GM12878 (cell line): Measurements from ENCODE around the gene ACSM6. TPM values are rescaled to one million over a fixed set of nuclear protein-coding genes. Genes with fewer than 3 reads are reported as not detected.

Experiments
- ATAC-seq: fragments of 200-7000 bp; cut with Tn5 transposase; 3 replicates; pipeline ENCODE4 v1.9.1; 2020; ENCODE audit warnings: mild to moderate bottlenecking, moderate library complexity
- BruUV-seq: library from RNA; stranded (reverse); fragments of 400-500 nt; replicated peaks from 2 replicates; lab custom pipeline; 2021; lab: Mats Ljungman, UMichigan
- CTCF ChIA-PET: fragments of 300-600 bp; sonication (Branson Sonifier 250); formaldehyde crosslinking; extraction: SDS; loops from one replicate; lab custom pipeline; 2021; ENCODE audit warnings: inconsistent platforms; lab: Yijun Ruan, JAX
- POLR2A ChIA-PET: fragments of 350-600 bp; formaldehyde crosslinking; extraction: SDS; loops from one replicate; lab custom pipeline; 2021; ENCODE audit warnings: inconsistent platforms; lab: Charles Lee
- RAD21 ChIA-PET: fragments of 300-600 bp; sonication (Branson Sonifier 250); formaldehyde crosslinking; loops from one replicate; lab custom pipeline; 2023; ENCODE audit warnings: antibody characterized with exemption; ENCODE audit not compliant: unreplicated experiment; lab: Charles Lee
- SMC1A ChIA-PET: fragments of 300-600 bp; sonication (Branson Sonifier 250); formaldehyde crosslinking; loops from one replicate; lab custom pipeline; 2023; ENCODE audit not compliant: unreplicated experiment, uncharacterized antibody; lab: Charles Lee
- DNase-seq: peaks from one replicate; pipeline ENCODE4 v3.0.0-alpha.2; 2011; ENCODE audit warnings: low read depth, low spot score
- FAIRE-seq: peaks from 3 replicates; lab custom pipeline; 2011; peaks lifted over from hg19 to GRCh38; lab: Jason Lieb, UNC
- H2AFZ ChIP-seq: 2 replicates; pipeline ENCODE4 v1.6.0; 2011; ENCODE audit warnings: low read depth, low read length, control low read depth; ENCODE audit not compliant: control insufficient read depth
- H3K27ac ChIP-seq: 2 replicates; pipeline ENCODE4 v1.5.1; 2011; ENCODE audit warnings: control low read depth; ENCODE audit not compliant: control insufficient read depth, insufficient read depth
- H3K27me3 ChIP-seq, 2 experiments: replicated peaks in 1 of 2; 2 replicates each; pipeline versions ENCODE4 v1.6.0 to v1.6.1; 2011; ENCODE audit warnings: low read length in 1 of 2; ENCODE audit not compliant: control insufficient read depth in 2 of 2, insufficient read depth in 2 of 2
- H3K36me3 ChIP-seq, 2 experiments: 2 replicates each; pipeline ENCODE4 v1.5.1; 2011; ENCODE audit warnings: low read length in 1 of 2; ENCODE audit not compliant: control insufficient read depth in 2 of 2, insufficient read depth in 2 of 2
- H3K4me1 ChIP-seq: 2 replicates; pipeline ENCODE4 v1.6.1; 2011; ENCODE audit warnings: mild to moderate bottlenecking, low read length, moderate library complexity, mixed read lengths; ENCODE audit not compliant: control insufficient read depth, insufficient read depth
- H3K4me2 ChIP-seq: 2 replicates; pipeline ENCODE4 v1.6.0; 2011; ENCODE audit warnings: control low read depth; ENCODE audit not compliant: control insufficient read depth, insufficient read depth
- H3K4me3 ChIP-seq: fragments of 200-600 bp; sonication (generic); 2 replicates; pipeline ENCODE4 v1.5.1; 2016
- H3K79me2 ChIP-seq: 2 replicates; pipeline ENCODE4 v1.6.0; 2011; ENCODE audit warnings: low read length; ENCODE audit not compliant: control insufficient read depth, insufficient read depth
- H3K9ac ChIP-seq: 2 replicates; pipeline ENCODE4 v1.8.0; 2011; ENCODE audit warnings: low read length, control low read depth, mixed read lengths; ENCODE audit not compliant: control insufficient read depth, insufficient read depth
- H3K9me3 ChIP-seq: replicated peaks from 3 replicates; pipeline ENCODE4 v1.5.1; 2011; ENCODE audit warnings: mild to moderate bottlenecking, low read length; ENCODE audit not compliant: control insufficient read depth, insufficient read depth
- H4K20me1 ChIP-seq: 2 replicates; pipeline ENCODE4 v1.6.0; 2011; ENCODE audit not compliant: control insufficient read depth, insufficient read depth
- E4F1 ChIP-seq: fragments of 450-650 bp; IDR thresholded peaks from 2 replicates; pipeline ENCODE4 v1.6.1; 2018; ENCODE audit warnings: borderline replicate concordance, mild to moderate bottlenecking; ENCODE audit not compliant: partially characterized antibody
- IKZF1 ChIP-seq: fragments of 450-650 bp; conservative IDR thresholded peaks from 2 replicates; pipeline ENCODE4 v1.6.1; 2017; ENCODE audit warnings: antibody characterized with exemption, mild to moderate bottlenecking
- IRF5 ChIP-seq: fragments of 450-650 bp; IDR thresholded peaks from 2 replicates; pipeline ENCODE4 v1.6.1; 2017; ENCODE audit warnings: borderline replicate concordance
- RCOR1 ChIP-seq: conservative IDR thresholded peaks from 2 replicates; pipeline ENCODE4 v1.6.1; 2012; ENCODE audit warnings: low read depth, low read length, improper control_type of control experiment
- TAF1 ChIP-seq: IDR thresholded peaks from 2 replicates; pipeline ENCODE4 v1.6.1; 2011; ENCODE audit warnings: mild to moderate bottlenecking, low read depth, low read length, borderline replicate concordance
- TCF3 ChIP-seq: IDR thresholded peaks from 2 replicates; pipeline ENCODE4 v1.6.1; 2012; ENCODE audit warnings: low read depth, mild to moderate bottlenecking, low read length, borderline replicate concordance; ENCODE audit not compliant: insufficient read depth
- YBX1 ChIP-seq: fragments of 450-650 bp; IDR thresholded peaks from 2 replicates; pipeline ENCODE4 v1.6.1; 2016; ENCODE audit warnings: antibody characterized with exemption
- WGBS: methylation state at CpG from one replicate; pipeline ENCODE4 v1.1.6; 2016; ENCODE audit warnings: low lambda C conversion rate; ENCODE audit not compliant: insufficient replicate concordance, insufficient coverage; ENCODE audit errors: missing lambda C conversion rate; 5-methylcytosine and 5-hydroxymethylcytosine counted together
- in situ Hi-C: fragments of 300-500 bp; cut with MboI; formaldehyde crosslinking; loops from 9 replicates; pipeline ENCODE4 v1.14.3; 2018; ENCODE audit warnings: mixed read lengths
- intact Hi-C: fragments of 100-400 bp; cut with micrococcal nuclease; formaldehyde crosslinking; loops from one replicate; pipeline ENCODE4 v1.14.2; 2022; ENCODE audit not compliant: unreplicated experiment
- polyA plus RNA-seq, 11 experiments: library from polyadenylated mRNA; depleted of rRNA in 4 of 11; unstranded in 6 of 11; stranded (reverse) in 5 of 11; fragments of >200 nt; fragmentation: Nextera tagmentation in 4 of 11; fragmentation: Illumina TruSeq in 1 of 11; extraction: Ambion mirVana in 4 of 11; extraction: Trizol in 1 of 11; gene quantifications; 1 replicate in 1 of 11; 2 replicates in 10 of 11; pipeline versions ENCODE4 v1.2.1 to v1.2.3, GENCODE V29; 2011 to 2016; ENCODE audit warnings: inconsistent platforms in 2 of 11, missing spikeins in 2 of 11, low read depth in 1 of 11
- total RNA-seq, 4 experiments: library from RNA; depleted of rRNA in 3 of 4; stranded (reverse); fragments of >200 nt in 3 of 4; fragmentation: Illumina TruSeq in 1 of 4; extraction: Trizol in 1 of 4; gene quantifications; 2 replicates each; pipeline versions ENCODE4 v1.2.1 to v1.2.3, GENCODE V29; 2013 to 2021
- TF ChIP-seq, protein P1 (sequence below): IDR thresholded peaks from 2 replicates; pipeline ENCODE4 v1.6.1; 2011; ENCODE audit warnings: borderline replicate concordance, low read depth, mild to moderate bottlenecking, moderate library complexity, mixed read lengths, low read length; ENCODE audit not compliant: insufficient read depth; ENCODE audit errors: extremely low read length
- TF ChIP-seq, protein P2 (sequence below): IDR thresholded peaks from 2 replicates; pipeline ENCODE4 v1.6.1; 2012; ENCODE audit warnings: low read length, inconsistent platforms
- TF ChIP-seq, protein P3 (sequence below): fragments of 450-650 bp; IDR thresholded peaks from 2 replicates; pipeline ENCODE4 v1.6.1; 2017; ENCODE audit warnings: antibody characterized with exemption, mild to moderate bottlenecking, moderate library complexity

Gene ACSM6
- total and polyA plus RNA-seq, 10 of the 15 experiments (the other 5 are each of a cell fraction or from before 2014, with no cell fraction given): 0.06 to 0.21 (median 0.20) TPM; not detected in 7

GRCh38 chr10:95244152-95244551 lies 50.1 kb downstream of the ACSM6 start:
- in situ Hi-C loops (loop anchor here (5.0 kb wide), 1 partner anchor 112 kb away; no protein-coding TSS in a partner anchor), intact Hi-C loops (loop anchor here (10.0 kb wide), 1 partner anchor 609 kb away; no protein-coding TSS in a partner anchor)
- Histone ChIP-seq H3K9me3 (no peaks in the 10 kb centered on the region), H3K27me3 (no peaks in the 10 kb centered on the region), H3K27ac (no peak overlapping the region), H3K36me3 (peaks cover 44 to 60% of the 10 kb centered on the region in 2 experiments), H3K4me3 (no peak overlapping the region), H3K9ac (no peak overlapping the region), H3K4me1 (peaks cover 47% of the 10 kb centered on the region), H3K4me2 (no peak overlapping the region), H3K79me2 (peaks cover 19% of the 10 kb centered on the region), H4K20me1 (peaks cover 3% of the 10 kb centered on the region; the same call in 1 of the 2 replicates), H2AFZ (no peak overlapping the region)
- ChIA-PET POLR2A (interaction anchor here (0.6 to 1.5 kb wide), 4 partner anchors 11 to 49 kb away, joined by 3 to 4 read pairs (median 3); partner anchors contain the start of gene PDLIM1), RAD21 (interaction anchor here (1.3 to 5.6 kb wide), 4 partner anchors 10 to 616 kb away, joined by 3 to 185 read pairs (median 21); no protein-coding TSS in a partner anchor), CTCF (interaction anchor here (0.7 to 9.9 kb wide), 11 partner anchors 8 to 131 kb away, joined by 3 to 346 read pairs (median 7); no protein-coding TSS in a partner anchor), SMC1A (interaction anchor here (1.0 to 10.3 kb wide), 11 partner anchors 9 to 131 kb away, joined by 3 to 262 read pairs (median 4); no protein-coding TSS in a partner anchor)
- BruUV-seq: no TSS peak
- 94% methylated on average over 2 of the region's 2 CpGs for WGBS
- FAIRE-seq: no peak
- no peak for DNase-seq
- no peak for ATAC-seq
- TF ChIP-seq TCF3 (no peak), YBX1 (no peak), IRF5 (no peak), E4F1 (no peak), TAF1 (no peak), RCOR1 (no peak), IKZF1 (no peak)
- TF ChIP-seq, protein P1, sequence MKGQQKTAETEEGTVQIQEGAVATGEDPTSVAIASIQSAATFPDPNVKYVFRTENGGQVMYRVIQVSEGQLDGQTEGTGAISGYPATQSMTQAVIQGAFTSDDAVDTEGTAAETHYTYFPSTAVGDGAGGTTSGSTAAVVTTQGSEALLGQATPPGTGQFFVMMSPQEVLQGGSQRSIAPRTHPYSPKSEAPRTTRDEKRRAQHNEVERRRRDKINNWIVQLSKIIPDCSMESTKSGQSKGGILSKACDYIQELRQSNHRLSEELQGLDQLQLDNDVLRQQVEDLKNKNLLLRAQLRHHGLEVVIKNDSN: no peak
- TF ChIP-seq, protein P2, sequence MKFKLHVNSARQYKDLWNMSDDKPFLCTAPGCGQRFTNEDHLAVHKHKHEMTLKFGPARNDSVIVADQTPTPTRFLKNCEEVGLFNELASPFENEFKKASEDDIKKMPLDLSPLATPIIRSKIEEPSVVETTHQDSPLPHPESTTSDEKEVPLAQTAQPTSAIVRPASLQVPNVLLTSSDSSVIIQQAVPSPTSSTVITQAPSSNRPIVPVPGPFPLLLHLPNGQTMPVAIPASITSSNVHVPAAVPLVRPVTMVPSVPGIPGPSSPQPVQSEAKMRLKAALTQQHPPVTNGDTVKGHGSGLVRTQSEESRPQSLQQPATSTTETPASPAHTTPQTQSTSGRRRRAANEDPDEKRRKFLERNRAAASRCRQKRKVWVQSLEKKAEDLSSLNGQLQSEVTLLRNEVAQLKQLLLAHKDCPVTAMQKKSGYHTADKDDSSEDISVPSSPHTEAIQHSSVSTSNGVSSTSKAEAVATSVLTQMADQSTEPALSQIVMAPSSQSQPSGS: no peak
- TF ChIP-seq, protein P3, sequence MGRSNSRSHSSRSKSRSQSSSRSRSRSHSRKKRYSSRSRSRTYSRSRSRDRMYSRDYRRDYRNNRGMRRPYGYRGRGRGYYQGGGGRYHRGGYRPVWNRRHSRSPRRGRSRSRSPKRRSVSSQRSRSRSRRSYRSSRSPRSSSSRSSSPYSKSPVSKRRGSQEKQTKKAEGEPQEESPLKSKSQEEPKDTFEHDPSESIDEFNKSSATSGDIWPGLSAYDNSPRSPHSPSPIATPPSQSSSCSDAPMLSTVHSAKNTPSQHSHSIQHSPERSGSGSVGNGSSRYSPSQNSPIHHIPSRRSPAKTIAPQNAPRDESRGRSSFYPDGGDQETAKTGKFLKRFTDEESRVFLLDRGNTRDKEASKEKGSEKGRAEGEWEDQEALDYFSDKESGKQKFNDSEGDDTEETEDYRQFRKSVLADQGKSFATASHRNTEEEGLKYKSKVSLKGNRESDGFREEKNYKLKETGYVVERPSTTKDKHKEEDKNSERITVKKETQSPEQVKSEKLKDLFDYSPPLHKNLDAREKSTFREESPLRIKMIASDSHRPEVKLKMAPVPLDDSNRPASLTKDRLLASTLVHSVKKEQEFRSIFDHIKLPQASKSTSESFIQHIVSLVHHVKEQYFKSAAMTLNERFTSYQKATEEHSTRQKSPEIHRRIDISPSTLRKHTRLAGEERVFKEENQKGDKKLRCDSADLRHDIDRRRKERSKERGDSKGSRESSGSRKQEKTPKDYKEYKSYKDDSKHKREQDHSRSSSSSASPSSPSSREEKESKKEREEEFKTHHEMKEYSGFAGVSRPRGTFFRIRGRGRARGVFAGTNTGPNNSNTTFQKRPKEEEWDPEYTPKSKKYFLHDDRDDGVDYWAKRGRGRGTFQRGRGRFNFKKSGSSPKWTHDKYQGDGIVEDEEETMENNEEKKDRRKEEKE: no peak
